H9 (cell line): ENCODE data around the gene GATC. TPM values are rescaled to one million over a fixed set of nuclear protein-coding genes. Genes with fewer than 3 reads are reported as not detected.

Experiments used
- DNase-seq: peaks from one replicate; pipeline ENCODE4 v3.0.0-alpha.2; 2017
- H2AFZ ChIP-seq: one replicate; pipeline ENCODE4 v1.6.1; 2013; ENCODE audit warnings: mild to moderate bottlenecking, low read length, control low read depth, moderate library complexity
- H2AK5ac ChIP-seq: 2 replicates; pipeline ENCODE4 v1.6.1; 2013; ENCODE audit warnings: low read length, control low read depth, mixed read lengths; ENCODE audit not compliant: insufficient read length
- H2BK120ac ChIP-seq: one replicate; pipeline ENCODE4 v1.6.1; 2013; ENCODE audit warnings: low read depth, mild to moderate bottlenecking, low read length, control low read depth, inconsistent platforms; ENCODE audit not compliant: poor library complexity, severe bottlenecking
- H2BK12ac ChIP-seq: 2 replicates; pipeline ENCODE4 v1.6.1; 2013; ENCODE audit warnings: low read length, control low read depth, mixed read lengths, low read depth; ENCODE audit not compliant: insufficient read length
- H2BK15ac ChIP-seq: 2 replicates; pipeline ENCODE4 v1.6.1; 2013; ENCODE audit warnings: low read depth, low read length, control low read depth
- H2BK20ac ChIP-seq: one replicate; pipeline ENCODE4 v1.6.1; 2013; ENCODE audit warnings: low read depth, mild to moderate bottlenecking, low read length, control low read depth, inconsistent platforms; ENCODE audit not compliant: poor library complexity, severe bottlenecking
- H2BK5ac ChIP-seq: 2 replicates; pipeline ENCODE4 v1.6.1; 2013; ENCODE audit warnings: low read length, control low read depth, mixed read lengths; ENCODE audit not compliant: insufficient read length
- H3K14ac ChIP-seq: 2 replicates; pipeline ENCODE4 v1.6.1; 2013; ENCODE audit warnings: low read length, control low read depth; ENCODE audit not compliant: insufficient read depth
- H3K18ac ChIP-seq: 2 replicates; pipeline ENCODE4 v1.6.1; 2013; ENCODE audit warnings: low read depth, mild to moderate bottlenecking, mixed read lengths, low read length, control low read depth; ENCODE audit not compliant: insufficient read length
- H3K23ac ChIP-seq: 2 replicates; pipeline ENCODE4 v1.6.1; 2013; ENCODE audit warnings: low read length, control low read depth, mixed read lengths, low read depth; ENCODE audit not compliant: insufficient read length
- H3K23me2 ChIP-seq: 2 replicates; pipeline ENCODE4 v1.6.1; 2013; ENCODE audit warnings: low read depth, mild to moderate bottlenecking, mixed read lengths, low read length, control low read depth; ENCODE audit not compliant: insufficient read length, poor library complexity, severe bottlenecking
- H3K27ac ChIP-seq: 2 replicates; pipeline ENCODE4 v1.5.1; 2013; ENCODE audit warnings: low read length, control low read depth, mixed read lengths, low read depth; ENCODE audit not compliant: insufficient read length
- H3K27me3 ChIP-seq: 2 replicates; pipeline ENCODE4 v1.6.1; 2013; ENCODE audit warnings: low read length, control low read depth, inconsistent platforms; ENCODE audit not compliant: insufficient read depth
- H3K4ac ChIP-seq: 2 replicates; pipeline ENCODE4 v1.6.1; 2013; ENCODE audit warnings: low read depth, mild to moderate bottlenecking, control low read depth, inconsistent platforms, low read length, moderate library complexity
- H3K4me1 ChIP-seq: 2 replicates; pipeline ENCODE4 v1.6.1; 2013; ENCODE audit warnings: low read length, control low read depth, inconsistent platforms; ENCODE audit not compliant: insufficient read depth
- H3K4me2 ChIP-seq: 2 replicates; pipeline ENCODE4 v1.6.1; 2013; ENCODE audit warnings: low read length, control low read depth, mixed read lengths; ENCODE audit not compliant: insufficient read length, insufficient read depth
- H3K56ac ChIP-seq: 2 replicates; pipeline ENCODE4 v1.6.1; 2013; ENCODE audit warnings: low read depth, mild to moderate bottlenecking, mixed read lengths, low read length, control low read depth; ENCODE audit not compliant: insufficient read length
- H3K79me1 ChIP-seq: 2 replicates; pipeline ENCODE4 v1.6.1; 2013; ENCODE audit warnings: low read depth, mild to moderate bottlenecking, moderate library complexity, low read length, control low read depth, inconsistent platforms; ENCODE audit not compliant: insufficient read depth, poor library complexity, severe bottlenecking
- H3K79me2 ChIP-seq: 2 replicates; pipeline ENCODE4 v1.6.1; 2013; ENCODE audit warnings: low read length, control low read depth, inconsistent platforms; ENCODE audit not compliant: insufficient read depth
- H3K9ac ChIP-seq: 2 replicates; pipeline ENCODE4 v1.6.1; 2013; ENCODE audit warnings: low read length, control low read depth, mixed read lengths; ENCODE audit not compliant: insufficient read length; ENCODE audit errors: extremely low read depth
- H3K9me3 ChIP-seq: one replicate; pipeline ENCODE4 v1.6.1; 2013; ENCODE audit warnings: low read depth, low read length, inconsistent platforms; ENCODE audit not compliant: control insufficient read depth
- H3T11ph ChIP-seq: one replicate; pipeline ENCODE4 v1.6.1; 2013; ENCODE audit warnings: mild to moderate bottlenecking, low read length, control low read depth, inconsistent platforms
- H4K20me1 ChIP-seq: one replicate; pipeline ENCODE4 v1.6.1; 2013; ENCODE audit not compliant: control insufficient read depth, insufficient read length, insufficient read depth
- H4K5ac ChIP-seq: 2 replicates; pipeline ENCODE4 v1.6.1; 2013; ENCODE audit warnings: low read depth, mild to moderate bottlenecking, mixed read lengths, low read length, control low read depth; ENCODE audit not compliant: insufficient read length
- H4K8ac ChIP-seq: replicated peaks from 2 replicates; pipeline ENCODE4 v1.6.1; 2013; ENCODE audit warnings: low read length, control low read depth, mixed read lengths, low read depth; ENCODE audit not compliant: insufficient read length
- H4K91ac ChIP-seq: 2 replicates; pipeline ENCODE4 v1.6.1; 2013; ENCODE audit warnings: low read depth, mild to moderate bottlenecking, moderate library complexity, mixed read lengths, low read length, control low read depth; ENCODE audit not compliant: insufficient read length
- H3K27ac Mint-ChIP-seq, 3 experiments: 2 replicates in 2 of 3; 3 replicates in 1 of 3; pipeline ENCODE4 v1.8.0; 2020 to 2021; ENCODE audit warnings: mixed read lengths in 3 of 3, mild to moderate bottlenecking in 1 of 3, moderate library complexity in 1 of 3
- H3K27me3 Mint-ChIP-seq: 2 replicates; pipeline ENCODE4 v1.8.0; 2021; ENCODE audit warnings: low read depth, mild to moderate bottlenecking, moderate library complexity, mixed read lengths
- H3K36me3 Mint-ChIP-seq, 3 experiments: 2 replicates in 2 of 3; 3 replicates in 1 of 3; pipeline ENCODE4 v1.8.0; 2020 to 2021; ENCODE audit warnings: low read depth in 3 of 3, mixed read lengths in 3 of 3; ENCODE audit not compliant: insufficient read depth in 1 of 3
- H3K4me1 Mint-ChIP-seq, 2 experiments: 2 replicates each; pipeline ENCODE4 v1.8.0; 2020; ENCODE audit warnings: mixed read lengths in 2 of 2
- H3K4me3 Mint-ChIP-seq, 2 experiments: 2 replicates in 1 of 2; 3 replicates in 1 of 2; pipeline ENCODE4 v1.8.0; 2020 to 2021; ENCODE audit warnings: mild to moderate bottlenecking in 2 of 2, mixed read lengths in 2 of 2, moderate library complexity in 1 of 2
- H3K9me3 Mint-ChIP-seq, 2 experiments: 2 replicates in 1 of 2; 3 replicates in 1 of 2; pipeline ENCODE4 v1.8.0; 2020; ENCODE audit warnings: mild to moderate bottlenecking in 2 of 2, mixed read lengths in 2 of 2, moderate library complexity in 1 of 2
- WGBS: extraction: QIAGEN DNeasy Blood & Tissue Kit; methylation state at CpG from one replicate; pipeline ENCODE4 v1.1.7; 2013; ENCODE audit warnings: missing lambda C conversion rate, low lambda C conversion rate, mixed read lengths; ENCODE audit not compliant: insufficient read length; ENCODE audit errors: extremely low coverage; 5-methylcytosine and 5-hydroxymethylcytosine counted together
- total RNA-seq: library from RNA; stranded (reverse); gene quantifications from 2 replicates; pipeline ENCODE4 v1.2.1, GENCODE V29; 2021
- TF ChIP-seq, protein P1 (sequence below): fragments of 200-600 bp; sonication (generic); conservative IDR thresholded peaks from 3 replicates; pipeline ENCODE4 v1.8.0; 2021; ENCODE audit warnings: antibody characterized with exemption, mild to moderate bottlenecking

GATC gene
- total RNA-seq, 1 experiment from 2014 or later, result 25.9 TPM

- no peak overlapping the region for H3K9ac ChIP-seq
- H3K27ac ChIP-seq, result no peak overlapping the region
- no peak overlapping the region for H2BK20ac ChIP-seq
- H2BK12ac ChIP-seq, result no peak overlapping the region
- H2BK5ac ChIP-seq, result no peak overlapping the region
- H3K56ac ChIP-seq, result no peak overlapping the region
- no peaks in the 10 kb centered on the region for H3K4me1 ChIP-seq
- no peak overlapping the region for H4K91ac ChIP-seq
- no peak overlapping the region for H3K18ac ChIP-seq
- no peak overlapping the region for H3T11ph ChIP-seq
- H3K23me2 ChIP-seq, result no peaks in the 10 kb centered on the region
- H3K79me1 ChIP-seq, result peaks cover 3% of the 10 kb centered on the region
- Mint-ChIP-seq H3K4me3 (peak overlapping the region; percentile 12 to 51; a peak in 3 of 5 replicates), H3K36me3 (peaks cover 21 to 51% (median 39%) of the 10 kb centered on the region in 3 experiments; a peak in 6 of 7 replicates), H3K27me3 (no peaks in the 10 kb centered on the region), H3K4me1 (peaks cover 13 to 14% of the 10 kb centered on the region in 2 experiments), H3K27ac (no peak overlapping the region; a peak in 1 of 7 replicates), H3K9me3 (no peaks in the 10 kb centered on the region)
- no peak overlapping the region for H3K23ac ChIP-seq
- H3K4me2 ChIP-seq, result no peak overlapping the region
- DNase-seq, result peak; percentile 85
- H4K5ac ChIP-seq, result no peak overlapping the region
- no peak overlapping the region for H3K4ac ChIP-seq
- no peaks in the 10 kb centered on the region for H4K20me1 ChIP-seq
- no peak overlapping the region for H2BK120ac ChIP-seq
- no peak overlapping the region for H2BK15ac ChIP-seq
- H3K9me3 ChIP-seq, result no peaks in the 10 kb centered on the region
- H2AK5ac ChIP-seq, result no peak overlapping the region
- H3K14ac ChIP-seq, result no peak overlapping the region
- TF ChIP-seq, protein P1, sequence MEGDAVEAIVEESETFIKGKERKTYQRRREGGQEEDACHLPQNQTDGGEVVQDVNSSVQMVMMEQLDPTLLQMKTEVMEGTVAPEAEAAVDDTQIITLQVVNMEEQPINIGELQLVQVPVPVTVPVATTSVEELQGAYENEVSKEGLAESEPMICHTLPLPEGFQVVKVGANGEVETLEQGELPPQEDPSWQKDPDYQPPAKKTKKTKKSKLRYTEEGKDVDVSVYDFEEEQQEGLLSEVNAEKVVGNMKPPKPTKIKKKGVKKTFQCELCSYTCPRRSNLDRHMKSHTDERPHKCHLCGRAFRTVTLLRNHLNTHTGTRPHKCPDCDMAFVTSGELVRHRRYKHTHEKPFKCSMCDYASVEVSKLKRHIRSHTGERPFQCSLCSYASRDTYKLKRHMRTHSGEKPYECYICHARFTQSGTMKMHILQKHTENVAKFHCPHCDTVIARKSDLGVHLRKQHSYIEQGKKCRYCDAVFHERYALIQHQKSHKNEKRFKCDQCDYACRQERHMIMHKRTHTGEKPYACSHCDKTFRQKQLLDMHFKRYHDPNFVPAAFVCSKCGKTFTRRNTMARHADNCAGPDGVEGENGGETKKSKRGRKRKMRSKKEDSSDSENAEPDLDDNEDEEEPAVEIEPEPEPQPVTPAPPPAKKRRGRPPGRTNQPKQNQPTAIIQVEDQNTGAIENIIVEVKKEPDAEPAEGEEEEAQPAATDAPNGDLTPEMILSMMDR, result peak; percentile 85
- H2AFZ ChIP-seq, result no peak overlapping the region
- no peaks in the 10 kb centered on the region for H3K27me3 ChIP-seq
- no peak overlapping the region for H4K8ac ChIP-seq
- no CpG with 5 or more reads among the region's 6 CpGs for WGBS
- H3K79me2 ChIP-seq, result peaks cover 7% of the 10 kb centered on the region; the same call in 1 of the 2 replicates
Measured at GRCh38 chr12:120439646-120440247, 6.5 kb upstream of the GATC start.
